ENCODE results near the gene RNF149. TPM values are rescaled to one million over a fixed set of nuclear protein-coding genes. Genes with fewer than 3 reads are reported as not detected.
A peak's percentile ranks its signal among the peaks of the same experiment; 100 is the strongest.

Gene RNF149
- total RNA-seq, 6 donors from 2014 or later = 104 to 202 (median 158) TPM

DNA sequence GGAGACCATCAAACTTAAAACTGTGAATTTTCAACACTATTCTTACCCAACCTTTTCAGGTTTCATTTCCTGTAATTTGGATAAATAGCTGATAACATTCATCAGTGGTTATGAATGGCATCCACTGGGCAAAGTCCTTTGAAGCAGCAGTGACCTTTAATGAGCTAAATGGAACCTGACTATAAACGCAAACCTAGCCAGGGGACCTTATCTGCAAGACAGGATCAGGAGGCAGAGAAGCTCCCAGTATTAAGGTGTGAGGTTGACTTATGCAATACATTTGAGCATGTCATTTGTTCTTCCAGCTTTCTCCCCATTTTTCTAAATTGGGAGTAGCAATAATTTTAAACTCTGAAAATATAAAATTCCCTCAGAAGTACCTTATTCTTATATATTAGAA, 40.4 kb upstream of the RNF149 start:
- TF ChIP-seq, protein P1, sequence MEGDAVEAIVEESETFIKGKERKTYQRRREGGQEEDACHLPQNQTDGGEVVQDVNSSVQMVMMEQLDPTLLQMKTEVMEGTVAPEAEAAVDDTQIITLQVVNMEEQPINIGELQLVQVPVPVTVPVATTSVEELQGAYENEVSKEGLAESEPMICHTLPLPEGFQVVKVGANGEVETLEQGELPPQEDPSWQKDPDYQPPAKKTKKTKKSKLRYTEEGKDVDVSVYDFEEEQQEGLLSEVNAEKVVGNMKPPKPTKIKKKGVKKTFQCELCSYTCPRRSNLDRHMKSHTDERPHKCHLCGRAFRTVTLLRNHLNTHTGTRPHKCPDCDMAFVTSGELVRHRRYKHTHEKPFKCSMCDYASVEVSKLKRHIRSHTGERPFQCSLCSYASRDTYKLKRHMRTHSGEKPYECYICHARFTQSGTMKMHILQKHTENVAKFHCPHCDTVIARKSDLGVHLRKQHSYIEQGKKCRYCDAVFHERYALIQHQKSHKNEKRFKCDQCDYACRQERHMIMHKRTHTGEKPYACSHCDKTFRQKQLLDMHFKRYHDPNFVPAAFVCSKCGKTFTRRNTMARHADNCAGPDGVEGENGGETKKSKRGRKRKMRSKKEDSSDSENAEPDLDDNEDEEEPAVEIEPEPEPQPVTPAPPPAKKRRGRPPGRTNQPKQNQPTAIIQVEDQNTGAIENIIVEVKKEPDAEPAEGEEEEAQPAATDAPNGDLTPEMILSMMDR (IDR thresholded peaks at IDR 0.05) = no peak
- TF ChIP-seq POLR2A (IDR thresholded peaks at IDR 0.05) (no peak), POLR2AphosphoS5 (IDR thresholded peaks at IDR 0.05) (no peak)
- Histone ChIP-seq H3K4me3 (no peak overlapping the region), H3K4me1 (no peaks in the 10 kb centered on the region), H3K36me3 (no peaks in the 10 kb centered on the region), H3K9me3 (no peaks in the 10 kb centered on the region), H3K27ac (no peak overlapping the region), H3K27me3 (no peaks in the 10 kb centered on the region)
- ATAC-seq (ENCODE audit: low FRiP score in 2 of 2) = no peak
- WGBS, 2 donors = 87 to 93% methylated on average over 1 of the region's 1 CpG
- DNase-seq = no peak

DNA sequence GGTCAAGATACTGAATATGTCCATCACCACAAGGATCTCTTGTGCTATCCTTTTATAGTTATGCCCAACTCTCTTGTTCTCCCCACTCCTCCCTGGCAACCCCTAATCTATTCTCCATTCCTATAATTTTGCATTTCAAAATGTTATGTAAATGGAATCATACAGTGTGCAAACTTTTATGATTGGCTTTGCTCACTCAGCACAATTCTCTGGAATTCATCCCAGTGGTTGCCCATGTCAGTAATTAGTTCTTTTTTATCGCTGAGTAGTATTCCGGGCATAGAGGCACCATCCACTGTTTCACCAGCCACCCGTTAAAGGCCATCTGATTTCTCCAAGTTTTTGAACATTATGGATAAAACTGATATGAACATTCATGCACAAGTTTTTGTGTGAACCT, 38.4 kb upstream of the RNF149 start:
- H3K27ac ChIP-seq = no peak overlapping the region
- no peaks in the 10 kb centered on the region for H3K36me3 ChIP-seq
- ATAC-seq (ENCODE audit: low FRiP score in 2 of 2) (no peak), DNase-seq (no peak)
- no peaks in the 10 kb centered on the region for H3K9me3 ChIP-seq
- peaks cover 0 to 6% (median under 1%) of the 10 kb centered on the region in 4 donors for H3K4me1 ChIP-seq
- TF ChIP-seq, protein P1 (IDR thresholded peaks at IDR 0.05) = no peak
- H3K27me3 ChIP-seq = no peaks in the 10 kb centered on the region
- H3K4me3 ChIP-seq = no peak overlapping the region
- WGBS, 2 donors = 100% methylated on average over 3 of the region's 3 CpGs

DNA sequence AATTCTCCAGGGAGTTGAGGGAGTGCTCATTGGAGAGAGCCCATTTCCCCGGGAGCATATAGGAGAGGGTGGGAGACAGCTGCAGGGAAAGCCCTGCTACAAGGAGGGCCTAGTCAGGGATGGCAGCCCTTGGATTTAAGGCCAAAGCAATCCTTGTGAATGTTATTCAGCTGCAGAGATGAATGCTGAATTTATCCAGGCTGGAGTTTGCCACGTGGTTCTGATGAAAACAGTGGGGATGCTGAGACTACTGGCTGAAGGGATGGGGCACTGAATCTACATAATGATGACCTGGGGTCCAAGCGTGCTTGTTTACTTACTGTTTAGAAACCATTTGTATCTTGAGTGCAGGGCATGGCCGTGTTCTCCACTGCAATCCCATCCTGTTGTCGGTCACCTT, 35.6 kb upstream of the RNF149 start:
- 69 to 84% methylated on average over 3 to 5 of the region's 5 CpGs for WGBS, 2 donors
- H3K36me3 ChIP-seq = no peaks in the 10 kb centered on the region
- peak in 1 of 2 donors; percentile 32 for ATAC-seq (ENCODE audit: low FRiP score in 2 of 2)
- H3K27me3 ChIP-seq = no peaks in the 10 kb centered on the region
- TF ChIP-seq EP300 (IDR thresholded peaks at IDR 0.05) (no peak), POLR2AphosphoS5 (IDR thresholded peaks at IDR 0.05) (no peak), POLR2A (IDR thresholded peaks at IDR 0.05) (no peak)
- TF ChIP-seq, protein P1 (IDR thresholded peaks at IDR 0.05) = no peak
- H3K9me3 ChIP-seq = no peaks in the 10 kb centered on the region
- no peak for DNase-seq
- peaks cover 0 to 16% (median 15%) of the 10 kb centered on the region in 4 donors for H3K4me1 ChIP-seq
- H3K4me3 ChIP-seq = no peak overlapping the region
- no peak overlapping the region for H3K27ac ChIP-seq

DNA sequence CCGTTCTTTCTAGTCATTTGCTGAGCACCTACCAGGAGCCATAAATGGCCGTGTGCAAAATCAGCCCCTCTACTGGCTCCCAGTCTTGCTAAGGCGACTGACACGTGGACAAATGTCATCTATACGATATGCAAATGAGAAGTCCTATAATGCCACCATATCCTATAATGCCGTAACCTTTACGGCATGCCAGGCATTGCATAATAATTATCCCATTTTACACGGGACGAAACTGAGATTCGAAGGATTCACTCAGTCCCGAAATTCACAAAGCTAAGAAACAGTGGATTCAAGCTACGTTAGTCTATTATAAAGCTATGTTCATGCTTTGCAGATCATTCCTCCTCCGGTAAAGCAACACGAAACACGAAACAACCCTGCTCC, 34.1 kb upstream of the RNF149 start:
- H3K27ac ChIP-seq = no peak overlapping the region
- 84 to 88% methylated on average over 15 of the region's 15 CpGs for WGBS, 2 donors
- TF ChIP-seq POLR2A (IDR thresholded peaks at IDR 0.05) (no peak), EP300 (IDR thresholded peaks at IDR 0.05) (no peak)
- TF ChIP-seq, protein P1 (IDR thresholded peaks at IDR 0.05) = no peak
- H3K9me3 ChIP-seq = no peaks in the 10 kb centered on the region
- no peaks in the 10 kb centered on the region for H3K36me3 ChIP-seq
- DNase-seq (no peak), ATAC-seq (ENCODE audit: low FRiP score in 2 of 2) (no peak)
- H3K4me1 ChIP-seq = peaks cover 0 to 16% (median 15%) of the 10 kb centered on the region in 4 donors
- no peaks in the 10 kb centered on the region for H3K27me3 ChIP-seq
- no peak overlapping the region for H3K4me3 ChIP-seq

DNA sequence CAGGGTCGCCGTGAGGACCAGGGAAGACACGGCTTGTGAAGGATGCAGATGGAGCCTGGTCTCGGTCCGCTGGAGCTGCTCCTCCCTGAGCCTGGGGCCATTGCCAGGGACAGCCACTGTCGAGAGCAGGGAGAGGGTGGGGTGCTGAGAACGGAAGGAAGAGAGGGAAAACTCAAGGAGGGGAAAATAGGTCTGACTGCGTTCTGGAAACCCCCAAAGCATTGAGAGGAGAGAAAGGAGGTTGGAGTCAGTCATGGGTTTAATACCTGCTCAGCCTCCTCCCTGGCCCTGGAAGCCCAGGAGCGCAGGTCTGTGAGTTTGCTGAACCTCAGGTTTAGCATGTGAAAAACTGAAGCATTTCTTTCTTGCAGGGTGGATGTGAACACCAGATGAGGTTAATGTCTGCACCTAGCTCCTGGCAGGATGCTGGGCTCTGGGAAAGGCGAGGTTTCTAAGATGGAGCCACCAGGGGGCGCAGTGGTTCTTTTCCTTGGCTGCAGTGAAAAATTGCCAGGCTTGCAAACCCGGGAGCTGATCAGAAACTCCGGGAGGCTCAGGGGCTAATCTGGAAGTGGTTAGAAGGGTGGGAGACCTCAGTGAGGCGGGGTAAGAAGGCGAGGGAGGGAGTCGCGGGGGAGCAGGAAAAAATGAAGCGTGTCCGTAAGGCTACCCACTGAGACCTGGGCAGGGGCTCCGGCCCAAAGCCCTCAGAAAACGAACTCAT, 33.6 kb upstream of the RNF149 start:
- DNase-seq (peak in 1 of 2 donors; percentile 79), ATAC-seq (ENCODE audit: low FRiP score in 2 of 2) (peak; percentile 73 to 87)
- TF ChIP-seq, protein P1 (IDR thresholded peaks at IDR 0.05) = peak; percentile 58 to 85 (median 72)
- no peak for TF ChIP-seq POLR2AphosphoS5 (IDR thresholded peaks at IDR 0.05)
- TF ChIP-seq EP300 (IDR thresholded peaks at IDR 0.05) = no peak
- no peak for TF ChIP-seq POLR2A (IDR thresholded peaks at IDR 0.05)
- H3K4me3 ChIP-seq = no peak overlapping the region
- H3K9me3 ChIP-seq = no peaks in the 10 kb centered on the region
- no peaks in the 10 kb centered on the region for H3K36me3 ChIP-seq
- WGBS, 2 donors = 51 to 60% methylated on average over 21 of the region's 21 CpGs
- H3K4me1 ChIP-seq = peaks cover 0 to 16% (median 15%) of the 10 kb centered on the region in 4 donors
- no peaks in the 10 kb centered on the region for H3K27me3 ChIP-seq
- H3K27ac ChIP-seq = no peak overlapping the region
